ENCODE results near the gene SLC25A21. TPM values are rescaled to one million over a fixed set of nuclear protein-coding genes. Genes with fewer than 3 reads are reported as not detected.

SLC25A21 gene
- total and polyA plus RNA-seq, 7 donors, result 0.07 to 0.37 (median 0.18) TPM; not detected in 1

DNA sequence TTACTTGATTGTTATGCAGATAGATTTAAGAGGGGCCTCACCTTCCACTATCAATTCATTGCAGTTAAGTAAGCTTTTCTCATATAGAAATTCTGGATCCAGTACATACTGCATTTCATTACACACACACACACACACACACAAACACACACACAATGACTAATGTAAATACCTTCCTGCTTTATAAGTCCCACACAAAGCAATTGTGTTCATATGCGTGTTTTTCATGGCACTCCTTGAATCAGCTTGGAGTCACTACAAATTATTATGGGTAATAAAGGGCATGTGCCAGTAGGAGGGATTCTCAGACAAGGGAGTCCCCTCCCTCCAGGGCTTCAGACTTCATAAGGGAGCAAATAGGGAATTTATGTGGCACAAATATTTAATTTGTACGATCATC lies 29.9 kb upstream of the SLC25A21 start:
- DNase-seq, result no peak
- no peaks in the 10 kb centered on the region for H3K9me3 ChIP-seq
- 89 to 93% (median 90%) methylated on average over 2 of the region's 2 CpGs for WGBS, 3 donors
- no peak overlapping the region for H3K4me3 ChIP-seq
- peaks cover 6% of the 10 kb centered on the region for H3K4me1 ChIP-seq
- ATAC-seq, result no peak
- H3K27me3 ChIP-seq (ENCODE audit: insufficient read depth in 3 of 3, low read length in 2 of 3), result no peaks in the 10 kb centered on the region
- TF ChIP-seq, protein P1, sequence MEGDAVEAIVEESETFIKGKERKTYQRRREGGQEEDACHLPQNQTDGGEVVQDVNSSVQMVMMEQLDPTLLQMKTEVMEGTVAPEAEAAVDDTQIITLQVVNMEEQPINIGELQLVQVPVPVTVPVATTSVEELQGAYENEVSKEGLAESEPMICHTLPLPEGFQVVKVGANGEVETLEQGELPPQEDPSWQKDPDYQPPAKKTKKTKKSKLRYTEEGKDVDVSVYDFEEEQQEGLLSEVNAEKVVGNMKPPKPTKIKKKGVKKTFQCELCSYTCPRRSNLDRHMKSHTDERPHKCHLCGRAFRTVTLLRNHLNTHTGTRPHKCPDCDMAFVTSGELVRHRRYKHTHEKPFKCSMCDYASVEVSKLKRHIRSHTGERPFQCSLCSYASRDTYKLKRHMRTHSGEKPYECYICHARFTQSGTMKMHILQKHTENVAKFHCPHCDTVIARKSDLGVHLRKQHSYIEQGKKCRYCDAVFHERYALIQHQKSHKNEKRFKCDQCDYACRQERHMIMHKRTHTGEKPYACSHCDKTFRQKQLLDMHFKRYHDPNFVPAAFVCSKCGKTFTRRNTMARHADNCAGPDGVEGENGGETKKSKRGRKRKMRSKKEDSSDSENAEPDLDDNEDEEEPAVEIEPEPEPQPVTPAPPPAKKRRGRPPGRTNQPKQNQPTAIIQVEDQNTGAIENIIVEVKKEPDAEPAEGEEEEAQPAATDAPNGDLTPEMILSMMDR (IDR thresholded peaks at IDR 0.05), result no peak
- no peaks in the 10 kb centered on the region for H3K36me3 ChIP-seq (ENCODE audit: insufficient read depth in 1 of 2, low read depth in 1 of 2)
- intact Hi-C loops (cut with DNase I), result no loop called here
- H3K27ac ChIP-seq, result no peak overlapping the region

DNA sequence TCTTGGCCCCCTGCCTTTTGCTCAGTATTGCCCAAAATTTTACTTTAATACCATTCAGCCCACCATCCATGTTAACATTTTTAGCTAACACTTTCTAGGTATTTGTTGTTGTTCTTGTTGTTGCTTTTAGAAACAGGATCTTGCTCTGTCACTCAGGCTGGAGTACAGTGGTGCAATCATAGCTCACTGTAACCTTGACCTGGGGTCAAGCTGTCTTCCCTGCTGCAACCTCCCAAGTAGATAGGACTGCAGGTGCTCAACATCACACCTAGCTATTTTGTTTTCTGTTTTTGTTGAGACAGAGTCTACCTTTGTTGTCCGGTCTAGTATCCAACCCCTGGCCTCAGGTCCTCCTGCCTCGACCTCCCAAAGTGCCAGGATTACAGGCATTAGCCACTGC lies 29.3 kb upstream of the SLC25A21 start:
- no peak for ATAC-seq

DNA sequence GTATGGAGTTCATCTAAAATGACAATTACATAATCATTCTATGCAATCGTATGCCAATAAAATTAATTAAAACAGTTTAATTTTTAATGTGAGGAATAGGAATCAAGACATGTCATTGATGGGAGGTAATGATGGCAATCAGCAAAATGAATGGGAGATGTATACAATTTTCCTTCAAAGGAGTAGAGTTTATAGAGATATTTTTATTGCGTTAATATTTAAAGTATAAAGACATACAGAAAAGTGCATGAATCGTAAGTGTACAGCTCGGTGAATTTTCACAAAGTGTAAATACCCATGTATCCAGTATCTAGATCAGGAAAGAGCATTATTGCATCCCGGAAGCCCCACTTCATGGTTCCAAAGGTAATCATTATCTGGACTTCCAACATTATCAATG lies 26.5 kb upstream of the SLC25A21 start:
- TF ChIP-seq, protein P1 (IDR thresholded peaks at IDR 0.05), result no peak
- intact Hi-C loops (cut with DNase I), result loop anchor here in 1 of 2 donors (2.0 kb wide), 1 partner anchor 24 kb away; no protein-coding TSS in a partner anchor

More for the DNA sequence above, 29.3 kb upstream of the SLC25A21 start:
- peaks cover 6% of the 10 kb centered on the region for H3K4me1 ChIP-seq
- TF ChIP-seq, protein P1 (IDR thresholded peaks at IDR 0.05), result no peak
- H3K4me3 ChIP-seq, result no peak overlapping the region
- intact Hi-C loops (cut with DNase I), result no loop called here
- no peak for DNase-seq
- WGBS, 3 donors, result 91 to 96% (median 93%) methylated on average over 2 of the region's 2 CpGs
- no peaks in the 10 kb centered on the region for H3K27me3 ChIP-seq (ENCODE audit: insufficient read depth in 3 of 3, low read length in 2 of 3)
- H3K9me3 ChIP-seq, result no peaks in the 10 kb centered on the region
- no peak overlapping the region for H3K27ac ChIP-seq
- H3K36me3 ChIP-seq (ENCODE audit: insufficient read depth in 1 of 2, low read depth in 1 of 2), result no peaks in the 10 kb centered on the region

DNA sequence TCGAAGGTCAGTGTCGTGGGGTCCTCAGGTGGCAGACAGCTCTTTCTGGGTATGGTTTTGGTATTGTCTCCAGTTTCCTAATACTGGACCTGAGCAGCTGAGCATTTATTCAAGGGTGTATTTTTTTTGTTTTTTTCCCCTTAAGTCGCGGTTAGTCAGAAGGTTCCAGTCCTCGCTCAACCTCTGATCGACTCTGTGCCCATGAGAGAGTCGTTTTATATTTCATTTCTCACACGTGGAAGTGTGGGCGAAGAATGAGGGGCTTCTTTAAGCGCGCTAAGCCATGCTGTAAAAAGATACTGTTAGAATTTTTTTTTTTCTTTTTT lies 25.8 kb upstream of the SLC25A21 start:
- H3K36me3 ChIP-seq (ENCODE audit: insufficient read depth in 1 of 2, low read depth in 1 of 2), result no peaks in the 10 kb centered on the region
- H3K27me3 ChIP-seq (ENCODE audit: insufficient read depth in 3 of 3, low read length in 2 of 3), result no peaks in the 10 kb centered on the region
- intact Hi-C loops (cut with DNase I), result loop anchor here in 1 of 2 donors (2.0 kb wide), 1 partner anchor 23 kb away; no protein-coding TSS in a partner anchor
- TF ChIP-seq, protein P1 (IDR thresholded peaks at IDR 0.05), result no peak
- peak overlapping the region; percentile 81 for H3K4me3 ChIP-seq
- DNase-seq (no peak), ATAC-seq (peak in 3 of 4 donors; percentile 4 to 35 (median 5))
- H3K4me1 ChIP-seq, result peaks cover 6% of the 10 kb centered on the region
- peak overlapping the region; percentile 79 for H3K27ac ChIP-seq
- H3K9me3 ChIP-seq, result no peaks in the 10 kb centered on the region
- 4% methylated on average over 11 of the region's 11 CpGs for WGBS, 3 donors

More for the DNA sequence above, 26.5 kb upstream of the SLC25A21 start:
- H3K36me3 ChIP-seq (ENCODE audit: insufficient read depth in 1 of 2, low read depth in 1 of 2), result no peaks in the 10 kb centered on the region
- 86 to 87% (median 86%) methylated on average over 5 of the region's 5 CpGs for WGBS, 3 donors
- DNase-seq (no peak), ATAC-seq (no peak)
- no peaks in the 10 kb centered on the region for H3K27me3 ChIP-seq (ENCODE audit: insufficient read depth in 3 of 3, low read length in 2 of 3)
- peaks cover 6% of the 10 kb centered on the region for H3K4me1 ChIP-seq
- H3K4me3 ChIP-seq, result peak overlapping the region; percentile 81
- peak overlapping the region; percentile 79 for H3K27ac ChIP-seq
- no peaks in the 10 kb centered on the region for H3K9me3 ChIP-seq

All from psoas muscle (tissue), 8 donors.